IMR-90 (cell line): ENCODE results near the gene SGCA. TPM values are rescaled to one million over a fixed set of nuclear protein-coding genes. Genes with fewer than 3 reads are reported as not detected.

Experiments
- ATAC-seq: fragments of 200-7000 bp; cut with Tn5 transposase; 2 replicates; pipeline ENCODE4 v1.9.1; 2020; ENCODE audit warnings: low read depth, mild to moderate bottlenecking, moderate library complexity
- BruUV-seq: library from RNA; stranded (reverse); fragments of 400-500 nt; replicated peaks from 2 replicates; lab custom pipeline; 2021; lab: Mats Ljungman, UMichigan
- CTCF ChIA-PET: fragments of 300-600 bp; formaldehyde crosslinking; extraction: SDS; loops from one replicate; lab custom pipeline; 2021; ENCODE audit warnings: antibody characterized with exemption; lab: Yijun Ruan, JAX
- POLR2A ChIA-PET: fragments of 300-600 bp; sonication (Branson Sonifier 250); formaldehyde crosslinking; loops from one replicate; lab custom pipeline; 2022; ENCODE audit warnings: antibody characterized with exemption; ENCODE audit not compliant: unreplicated experiment; lab: Charles Lee
- DNase-seq: peaks from one replicate; pipeline ENCODE4 v3.0.0; 2013
- H2AFZ ChIP-seq: replicated peaks from 2 replicates; pipeline ENCODE3; 2013; ENCODE audit warnings: low read length, mild to moderate bottlenecking; ENCODE audit not compliant: poor library complexity
- H2AK5ac ChIP-seq: 2 replicates; pipeline ENCODE4 v1.6.1; 2013; ENCODE audit warnings: low read depth, low read length, inconsistent platforms
- H2AK9ac ChIP-seq: replicated peaks from 2 replicates; pipeline ENCODE3; 2013; ENCODE audit warnings: mild to moderate bottlenecking, low read depth, low read length, moderate library complexity; ENCODE audit not compliant: poor library complexity
- H2BK120ac ChIP-seq: 2 replicates; pipeline ENCODE4 v1.6.1; 2013; ENCODE audit warnings: low read depth, low read length, inconsistent platforms
- H2BK15ac ChIP-seq: 3 replicates; pipeline ENCODE4 v1.6.1; 2013; ENCODE audit warnings: low read depth, low read length, inconsistent platforms
- H2BK20ac ChIP-seq: 2 replicates; pipeline ENCODE4 v1.6.1; 2013; ENCODE audit warnings: low read depth, mild to moderate bottlenecking, inconsistent platforms, low read length, moderate library complexity
- H2BK5ac ChIP-seq: 2 replicates; pipeline ENCODE4 v1.6.1; 2013; ENCODE audit warnings: mild to moderate bottlenecking, low read depth, low read length, inconsistent platforms; ENCODE audit not compliant: poor library complexity, severe bottlenecking
- H3K14ac ChIP-seq: replicated peaks from 2 replicates; pipeline ENCODE4 v1.6.1; 2013; ENCODE audit warnings: low read depth, low read length, inconsistent platforms
- H3K18ac ChIP-seq: 2 replicates; pipeline ENCODE4 v1.6.1; 2013; ENCODE audit warnings: low read depth, low read length, control low read depth
- H3K23ac ChIP-seq: 2 replicates; pipeline ENCODE4 v1.6.1; 2013; ENCODE audit warnings: low read depth, low read length, inconsistent platforms
- H3K27ac ChIP-seq: 2 replicates; pipeline ENCODE4 v1.5.1; 2013; ENCODE audit warnings: mild to moderate bottlenecking, control low read depth, low read length; ENCODE audit not compliant: insufficient read depth
- H3K27me3 ChIP-seq: 2 replicates; pipeline ENCODE4 v1.6.1; 2013; ENCODE audit warnings: low read length; ENCODE audit not compliant: control insufficient read depth, insufficient read depth
- H3K36me3 ChIP-seq: 2 replicates; pipeline ENCODE4 v1.6.1; 2013; ENCODE audit warnings: low read length, mixed read lengths; ENCODE audit not compliant: control insufficient read depth, insufficient read depth
- H3K4ac ChIP-seq: 2 replicates; pipeline ENCODE4 v1.6.1; 2013; ENCODE audit warnings: low read depth, low read length, inconsistent platforms
- H3K4me1 ChIP-seq: 2 replicates; pipeline ENCODE4 v1.6.1; 2013; ENCODE audit warnings: low read length, mixed read lengths; ENCODE audit not compliant: control insufficient read depth, insufficient read depth
- H3K4me2 ChIP-seq: 2 replicates; pipeline ENCODE4 v1.6.1; 2013; ENCODE audit warnings: low read depth, mild to moderate bottlenecking, control low read depth, low read length, moderate library complexity
- H3K4me3 ChIP-seq: 2 replicates; pipeline ENCODE4 v1.5.1; 2013; ENCODE audit warnings: low read depth, mild to moderate bottlenecking, control low read depth, low read length, moderate library complexity; ENCODE audit not compliant: insufficient read depth
- H3K56ac ChIP-seq: 2 replicates; pipeline ENCODE4 v1.6.1; 2013; ENCODE audit warnings: low read length, inconsistent platforms; ENCODE audit not compliant: insufficient read depth; ENCODE audit errors: extremely low read depth
- H3K79me1 ChIP-seq, 2 experiments: 2 replicates each; pipeline ENCODE4 v1.6.1; 2013; ENCODE audit warnings: low read length in 2 of 2, inconsistent platforms in 1 of 2, low read depth in 1 of 2
- H3K9ac ChIP-seq: 2 replicates; pipeline ENCODE4 v1.6.1; 2013; ENCODE audit warnings: low read depth, low read length, control low read depth
- H3K9me1 ChIP-seq: 2 replicates; pipeline ENCODE4 v1.6.1; 2013; ENCODE audit warnings: low read length, inconsistent platforms; ENCODE audit not compliant: insufficient read depth
- H3K9me3 ChIP-seq: 2 replicates; pipeline ENCODE4 v1.6.1; 2013; ENCODE audit warnings: low read length; ENCODE audit not compliant: control insufficient read depth, insufficient read depth
- H4K20me1 ChIP-seq: 2 replicates; pipeline ENCODE4 v1.6.1; 2013; ENCODE audit warnings: low read length, inconsistent platforms; ENCODE audit not compliant: insufficient read depth
- H4K5ac ChIP-seq: 2 replicates; pipeline ENCODE4 v1.6.1; 2013; ENCODE audit warnings: mild to moderate bottlenecking, low read depth, low read length, control low read depth
- H4K8ac ChIP-seq, 2 experiments: 2 replicates each; pipeline ENCODE4 v1.6.1; 2013; ENCODE audit warnings: low read depth in 2 of 2, low read length in 2 of 2, control low read depth in 1 of 2, inconsistent platforms in 1 of 2
- H4K91ac ChIP-seq: 2 replicates; pipeline ENCODE4 v1.6.1; 2013; ENCODE audit warnings: low read depth, low read length, inconsistent platforms; ENCODE audit not compliant: insufficient read depth
- BHLHE40 ChIP-seq: fragments of 150-350 bp; IDR thresholded peaks from 2 replicates; pipeline ENCODE4 v1.6.1; 2016; ENCODE audit warnings: mild to moderate bottlenecking, low read depth, low read length
- CEBPB ChIP-seq: IDR thresholded peaks from 2 replicates; pipeline ENCODE4 v1.6.1; 2012; ENCODE audit warnings: low read depth, low read length, improper control_type of control experiment
- MAZ ChIP-seq: IDR thresholded peaks from 2 replicates; pipeline ENCODE4 v1.6.1; 2012; ENCODE audit warnings: low read depth, mild to moderate bottlenecking, low read length, improper control_type of control experiment, moderate library complexity, borderline replicate concordance
- RAD21 ChIP-seq: IDR thresholded peaks from 2 replicates; pipeline ENCODE4 v1.6.1; 2012; ENCODE audit warnings: low read length, improper control_type of control experiment
- USF2 ChIP-seq: fragments of 150-350 bp; IDR thresholded peaks from 2 replicates; pipeline ENCODE4 v1.6.1; 2017; ENCODE audit warnings: mild to moderate bottlenecking, antibody characterized with exemption, low read length, low read depth
- WGBS, 2 experiments: methylation state at CpG; one replicate each; pipeline versions ENCODE4 v1.1.5 to v1.1.7; 2013; ENCODE audit warnings: missing lambda C conversion rate in 2 of 2; ENCODE audit not compliant: insufficient read length in 1 of 2; ENCODE audit errors: extremely low coverage in 2 of 2; 5-methylcytosine and 5-hydroxymethylcytosine counted together
- dilution Hi-C: fragments of 300-500 bp; cut with HindIII; formaldehyde crosslinking; loops from one replicate; pipeline ENCODE4 v1.14.3; 2018; ENCODE audit warnings: low sequenced_read_pairs; ENCODE audit not compliant: unreplicated experiment
- in situ Hi-C: fragments of 300-500 bp; cut with MboI; formaldehyde crosslinking; loops from 3 replicates; pipeline ENCODE4 v1.14.3; 2019; ENCODE audit warnings: low sequenced_read_pairs, inconsistent platforms, mixed read lengths
- intact Hi-C: fragments of 100-400 bp; cut with micrococcal nuclease; formaldehyde crosslinking; loops from 2 replicates; pipeline ENCODE4 v1.10.0; 2022
- polyA plus RNA-seq, 3 experiments: library from polyadenylated mRNA; depleted of rRNA; stranded (reverse); fragments of >200 nt; gene quantifications; 2 replicates each; pipeline ENCODE4 v1.2.3, GENCODE V29; 2012; ENCODE audit warnings: low replicate concordance in 1 of 3
- total RNA-seq: library from RNA; depleted of rRNA; stranded (reverse); fragments of >200 nt; gene quantifications from 2 replicates; pipeline ENCODE4 v1.2.3, GENCODE V29; 2012

SGCA gene
- total and polyA plus RNA-seq, 2 of the 4 experiments (the other 2 are of a cell fraction) = 0.19 TPM; not detected in 1

- ATAC-seq = no peak
- POLR2A ChIA-PET = interaction anchor here (0.6 to 1.6 kb wide), 4 partner anchors 17 to 112 kb away, joined by 3 to 5 read pairs (median 4); partner anchors contain the start of gene TMEM92
- Histone ChIP-seq H3K9me3 (no peaks in the 10 kb centered on the region), H4K5ac (no peak overlapping the region), H2BK20ac (no peak overlapping the region), H3K79me1 (peaks cover 0 to 32% of the 10 kb centered on the region in 2 experiments; a peak in 2 of 4 replicates), H3K9me1 (peaks cover 12% of the 10 kb centered on the region; the same call in 1 of the 2 replicates), H3K27ac (peak overlapping the region; percentile 70), H3K18ac (no peak overlapping the region), H2BK5ac (peak overlapping the region; percentile 44), H3K4me3 (no peak overlapping the region), H3K4me2 (no peak overlapping the region), H3K4ac (peak overlapping the region; percentile 37; the same call in 1 of the 2 replicates), H3K9ac (no peak overlapping the region), H2BK120ac (no peak overlapping the region), H4K20me1 (peaks cover 92% of the 10 kb centered on the region), H3K27me3 (no peaks in the 10 kb centered on the region), H4K8ac (peak overlapping the region in 1 of 2 experiments; percentile 54; a peak in 1 of 4 replicates), H3K36me3 (peaks cover 50% of the 10 kb centered on the region), H3K4me1 (peaks cover 3% of the 10 kb centered on the region), H3K14ac (peak overlapping the region; percentile 16; the same call in 1 of the 2 replicates), H2AK5ac (0 out of 2 replicates have a peak overlapping the region, but pooled peaks have one; percentile 7), H3K56ac (no peak overlapping the region; the same call in 1 of the 2 replicates), H4K91ac (no peak overlapping the region), H2BK15ac (no peak overlapping the region), H3K23ac (no peak overlapping the region), H2AK9ac (peak overlapping the region; percentile 88), H2AFZ (peak overlapping the region; percentile 69)
- dilution Hi-C loops = no loop called here
- BruUV-seq = no TSS peak
- in situ Hi-C loops = no loop called here
- 0 to 100% methylated on average over 1 of the region's 12 CpGs for WGBS, 2 experiments
- intact Hi-C loops = no loop called here
- peak; percentile 70 for DNase-seq
- CTCF ChIA-PET = no interaction called here
- TF ChIP-seq USF2 = 0 out of 2 replicates have a peak, but pooled peaks have one; percentile 2
- TF ChIP-seq RAD21 = no peak
- no peak for TF ChIP-seq MAZ
- TF ChIP-seq CEBPB = no peak
- peak; percentile 31; the same call in 1 of the 2 replicates for TF ChIP-seq BHLHE40
Measured at GRCh38 chr17:50183421-50183994, 17.7 kb downstream of the SGCA start.
